ENCODE measurements around the gene ISOC2. TPM values are rescaled to one million over a fixed set of nuclear protein-coding genes. Genes with fewer than 3 reads are reported as not detected.

The ISOC2 gene
- total and polyA plus RNA-seq, 2 donors (not counting 3 experiments of a cell fraction or from before 2014, with no cell fraction given) = 49.3 to 68.7 TPM

GRCh38 chr19:55433292-55433691, 28.1 kb downstream of the ISOC2 start:
- dilution Hi-C loops (cut with MboI; ENCODE audit: extremely low pct_ligation_motif_present, low sequenced_read_pairs) (no loop called here), intact Hi-C loops (cut with micrococcal nuclease) (no loop called here)
- no peak overlapping the region for H2AFZ ChIP-seq (ENCODE audit: low read depth, low read length)
- H3K9ac ChIP-seq (replicated peaks; ENCODE audit: extremely low read depth, insufficient read depth, low read length) = no peak overlapping the region
- H3K27ac ChIP-seq (ENCODE audit: insufficient read depth, low read depth, low read length) = no peak overlapping the region
- ChIA-PET CTCF (no interaction called here), POLR2A (no interaction called here)
- no peaks in the 10 kb centered on the region for H3K4me1 ChIP-seq (ENCODE audit: control insufficient read depth, extremely low read depth, insufficient read depth, low read length)
- no peak for FAIRE-seq
- H3K9me3 ChIP-seq (replicated peaks; ENCODE audit: control insufficient read depth, insufficient read depth, low read length) = no peaks in the 10 kb centered on the region
- TF ChIP-seq GATA2 (IDR thresholded peaks at IDR 0.05; ENCODE audit: insufficient read depth, insufficient read length, low read depth, low read length) (no peak), POLR2AphosphoS5 (IDR thresholded peaks at IDR 0.05; ENCODE audit: insufficient read depth, low read depth, low read length) (no peak), POLR2A (IDR thresholded peaks at IDR 0.05; ENCODE audit: low read depth, low read length) (no peak), JUN (IDR thresholded peaks at IDR 0.05; ENCODE audit: borderline replicate concordance, insufficient read depth, insufficient read length, low read depth) (no peak), CTCF (IDR thresholded peaks at IDR 0.05; ENCODE audit: extremely low read depth in 1 of 2, insufficient read depth in 1 of 2, low read depth in 1 of 2, low read length in 2 of 2) (no peak), MAX (IDR thresholded peaks at IDR 0.05; ENCODE audit: insufficient read depth, insufficient read length) (no peak), FOS (IDR thresholded peaks at IDR 0.05; ENCODE audit: borderline replicate concordance, insufficient read depth, low read length) (no peak), MYC (IDR thresholded peaks at IDR 0.05; ENCODE audit: low read depth, low read length) (no peak), EZH2 (IDR thresholded peaks at IDR 0.05; ENCODE audit: borderline replicate concordance, low read depth, low read length, severe bottlenecking) (no peak)
- no peaks in the 10 kb centered on the region for H3K36me3 ChIP-seq (ENCODE audit: control insufficient read depth in 2 of 2, extremely low read depth in 1 of 2, insufficient read depth in 2 of 2, low read length in 2 of 2)
- H3K79me2 ChIP-seq (ENCODE audit: control insufficient read depth, insufficient read depth, low read length) = no peaks in the 10 kb centered on the region
- no TSS peak for BruUV-seq (replicated peaks)
- no peaks in the 10 kb centered on the region for H3K9me1 ChIP-seq (replicated peaks; ENCODE audit: control insufficient read depth, extremely low read depth, insufficient read depth, low read length)
- no peak overlapping the region for H3K4me2 ChIP-seq (ENCODE audit: insufficient read depth, low read length)
- no peak for DNase-seq (ENCODE audit: low read depth, low spot score)
- H3K4me3 ChIP-seq (replicated peaks in 1 of 3; ENCODE audit: insufficient read depth in 1 of 3, low read depth in 1 of 3, low read length in 3 of 3) = no peak overlapping the region
- H3K27me3 ChIP-seq (ENCODE audit: control insufficient read depth in 2 of 2, insufficient read depth in 2 of 2, low read length in 2 of 2) = peaks cover 3% of the 10 kb centered on the region in 2 experiments
- no peaks in the 10 kb centered on the region for H4K20me1 ChIP-seq (replicated peaks; ENCODE audit: control insufficient read depth, extremely low read depth, insufficient read depth, low read length)
